Adrenal gland (tissue), 12 donors: ENCODE measurements around the gene PIK3CB. TPM values are rescaled to one million over a fixed set of nuclear protein-coding genes. Genes with fewer than 3 reads are reported as not detected.

Source experiments
- DNase-seq, 7 donors: peaks; one replicate each; pipeline ENCODE4 v3.0.0-alpha.2; 2019 to 2020
- H3K27ac ChIP-seq, 5 donors: fragments of 200-600 bp; sonication (generic) in 4 of 5; 1 replicate in 3 of 5; 2 replicates in 2 of 5; pipeline versions ENCODE4 v1.5.1 to v1.8.0; 2016 to 2020; ENCODE audit warnings: mild to moderate bottlenecking in 1 of 5
- H3K27me3 ChIP-seq: fragments of 200-600 bp; 2 replicates; pipeline ENCODE4 v1.8.0; 2021
- H3K36me3 ChIP-seq, 2 donors: fragments of 200-600 bp; replicated peaks in 1 of 2; 1 replicate in 1 of 2; 2 replicates in 1 of 2; pipeline versions ENCODE4 v1.5.1 to v1.8.0; 2018 to 2022
- H3K4me1 ChIP-seq, 2 donors: fragments of 200-600 bp; replicated peaks in 1 of 2; 1 replicate in 1 of 2; 2 replicates in 1 of 2; pipeline versions ENCODE4 v1.5.1 to v1.8.0; 2018 to 2021
- H3K4me3 ChIP-seq, 4 donors: fragments of 200-600 bp; sonication (generic) in 3 of 4; one replicate each; pipeline ENCODE4 v1.5.1; 2016 to 2018
- H3K9me3 ChIP-seq, 3 donors: fragments of 200-600 bp; sonication (generic) in 1 of 3; replicated peaks in 1 of 3; 1 replicate in 2 of 3; 2 replicates in 1 of 3; pipeline versions ENCODE4 v1.5.1 to v1.8.0; 2016 to 2021
- POLR2A ChIP-seq, 2 donors: fragments of 450-650 bp; IDR thresholded peaks; one replicate each; pipeline ENCODE4 v1.6.1; 2017; ENCODE audit warnings: antibody characterized with exemption in 2 of 2, mild to moderate bottlenecking in 2 of 2, moderate library complexity in 1 of 2
- WGBS, 4 donors: extraction: QIAGEN DNeasy Blood & Tissue Kit in 2 of 4; methylation state at CpG; one replicate each; pipeline versions ENCODE4 v1.1.5 to v1.1.7; 2013 to 2017; 5-methylcytosine and 5-hydroxymethylcytosine counted together
- intact Hi-C, 2 donors: fragments of 100-400 bp; cut with DNase I; formaldehyde crosslinking; loops; one replicate each; pipeline versions ENCODE4 v1.14.1 to v1.15.0; 2022 to 2023
- polyA plus RNA-seq, 3 donors: library from polyadenylated mRNA; stranded (reverse); fragments of 200-250 nt in 2 of 3; fragments of 350-450 nt in 1 of 3; fragmentation: Illumina TruSeq in 1 of 3; extraction: RNeasy Lipid Tissue Mini Kit (QIAGEN cat#74804) in 1 of 3; gene quantifications; one replicate each; pipeline ENCODE4 v1.2.3, GENCODE V29; 2013 to 2014
- total RNA-seq, 9 donors: library from RNA; depleted of rRNA in 4 of 9; stranded (reverse); fragments of >200 nt in 4 of 9; fragments of 120-200 nt in 1 of 9; fragmentation: NEBNext Ultra II Directional in 1 of 9; extraction: Animal tissue kit (Norgen Biotek cat#: 25700) in 1 of 9; gene quantifications; one replicate each; pipeline versions ENCODE4 v1.1.0 to v1.2.4, GENCODE V29; 2013 to 2023
- TF ChIP-seq, protein P1 (sequence below), 6 experiments: fragments of 450-650 bp in 4 of 6; fragments of 200-600 bp in 2 of 6; sonication (generic) in 1 of 6; IDR thresholded peaks; 1 replicate in 5 of 6; 2 replicates in 1 of 6; pipeline versions ENCODE4 v1.5.1 to v1.8.0; 2016 to 2021; ENCODE audit warnings: antibody characterized with exemption in 6 of 6, mild to moderate bottlenecking in 2 of 6, moderate library complexity in 1 of 6
- donor health status: healthy with polysubstance abuse.
- donor health status: Bipolar disorder and iron deficiency.
- donor health status: DM: yes; HTN: yes; CAD: no.
- donor health status: DM: no; HTN: no; CAD: no.
- donor health status: DM: no; HTN: no; CAD: no.
- donor health status: DM: yes; HTN: yes; CAD: no.

PIK3CB gene
- total and polyA plus RNA-seq, 12 donors = 4.6 to 26.0 (median 15.5) TPM

DNA sequence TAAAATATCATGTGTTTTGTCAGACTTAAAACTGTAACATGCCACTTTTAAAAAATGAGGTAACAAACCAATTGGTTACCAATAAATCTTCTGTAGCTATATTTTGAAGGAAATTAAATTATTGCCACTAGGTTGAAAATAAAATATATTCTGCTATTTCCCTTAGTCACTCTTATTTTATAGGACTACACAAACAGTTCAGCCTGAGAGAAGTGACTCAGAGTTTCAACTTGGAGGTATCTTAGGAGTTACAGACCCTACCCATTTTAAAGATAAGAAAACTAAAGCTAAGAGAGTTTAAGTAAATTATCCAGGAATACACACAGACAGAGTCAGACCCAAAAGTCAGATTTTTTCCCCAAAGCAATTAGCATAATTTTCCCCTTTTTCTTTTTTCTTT lies 65.1 kb downstream of the PIK3CB start:
- Histone ChIP-seq H3K4me1 (peaks cover under 1 to 8% of the 10 kb centered on the region in 2 donors), H3K4me3 (no peak overlapping the region), H3K36me3 (no peaks in the 10 kb centered on the region), H3K27me3 (no peaks in the 10 kb centered on the region), H3K9me3 (no peaks in the 10 kb centered on the region), H3K27ac (no peak overlapping the region)
- no peak for DNase-seq
- intact Hi-C loops = no loop called here
- TF ChIP-seq, protein P1, sequence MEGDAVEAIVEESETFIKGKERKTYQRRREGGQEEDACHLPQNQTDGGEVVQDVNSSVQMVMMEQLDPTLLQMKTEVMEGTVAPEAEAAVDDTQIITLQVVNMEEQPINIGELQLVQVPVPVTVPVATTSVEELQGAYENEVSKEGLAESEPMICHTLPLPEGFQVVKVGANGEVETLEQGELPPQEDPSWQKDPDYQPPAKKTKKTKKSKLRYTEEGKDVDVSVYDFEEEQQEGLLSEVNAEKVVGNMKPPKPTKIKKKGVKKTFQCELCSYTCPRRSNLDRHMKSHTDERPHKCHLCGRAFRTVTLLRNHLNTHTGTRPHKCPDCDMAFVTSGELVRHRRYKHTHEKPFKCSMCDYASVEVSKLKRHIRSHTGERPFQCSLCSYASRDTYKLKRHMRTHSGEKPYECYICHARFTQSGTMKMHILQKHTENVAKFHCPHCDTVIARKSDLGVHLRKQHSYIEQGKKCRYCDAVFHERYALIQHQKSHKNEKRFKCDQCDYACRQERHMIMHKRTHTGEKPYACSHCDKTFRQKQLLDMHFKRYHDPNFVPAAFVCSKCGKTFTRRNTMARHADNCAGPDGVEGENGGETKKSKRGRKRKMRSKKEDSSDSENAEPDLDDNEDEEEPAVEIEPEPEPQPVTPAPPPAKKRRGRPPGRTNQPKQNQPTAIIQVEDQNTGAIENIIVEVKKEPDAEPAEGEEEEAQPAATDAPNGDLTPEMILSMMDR (IDR thresholded peaks at IDR 0.05) = no peak
- TF ChIP-seq POLR2A (IDR thresholded peaks at IDR 0.05) = no peak

DNA sequence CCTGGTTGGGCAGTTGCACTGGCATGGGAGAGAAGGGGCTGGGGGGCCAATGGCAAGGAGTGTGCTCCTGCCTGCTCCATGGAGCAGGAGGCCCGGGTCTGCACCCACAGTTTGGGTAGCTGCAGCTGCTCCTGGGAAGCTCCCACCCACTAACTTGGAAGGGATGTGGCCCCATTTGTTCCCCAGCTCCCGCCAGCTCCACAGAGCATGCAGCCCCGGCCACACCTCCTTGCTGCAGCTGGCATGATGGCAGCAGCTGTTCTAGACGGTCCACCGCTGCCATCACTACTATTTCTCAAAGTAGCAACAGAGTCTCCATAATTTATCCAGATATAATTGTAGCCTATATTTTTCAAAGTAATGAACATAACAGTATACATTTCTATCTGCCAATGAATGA lies 65.8 kb downstream of the PIK3CB start:
- Histone ChIP-seq H3K27me3 (no peaks in the 10 kb centered on the region), H3K4me1 (peaks cover 0 to 1% of the 10 kb centered on the region in 2 donors), H3K27ac (no peak overlapping the region), H3K9me3 (no peaks in the 10 kb centered on the region), H3K36me3 (no peaks in the 10 kb centered on the region), H3K4me3 (no peak overlapping the region)
- DNase-seq = no peak
- WGBS, 4 donors = 96 to 100% (median 98%) methylated on average over 4 to 5 of the region's 5 CpGs
- intact Hi-C loops = no loop called here
- no peak for TF ChIP-seq POLR2A (IDR thresholded peaks at IDR 0.05)
- TF ChIP-seq, protein P1 (IDR thresholded peaks at IDR 0.05) = no peak

DNA sequence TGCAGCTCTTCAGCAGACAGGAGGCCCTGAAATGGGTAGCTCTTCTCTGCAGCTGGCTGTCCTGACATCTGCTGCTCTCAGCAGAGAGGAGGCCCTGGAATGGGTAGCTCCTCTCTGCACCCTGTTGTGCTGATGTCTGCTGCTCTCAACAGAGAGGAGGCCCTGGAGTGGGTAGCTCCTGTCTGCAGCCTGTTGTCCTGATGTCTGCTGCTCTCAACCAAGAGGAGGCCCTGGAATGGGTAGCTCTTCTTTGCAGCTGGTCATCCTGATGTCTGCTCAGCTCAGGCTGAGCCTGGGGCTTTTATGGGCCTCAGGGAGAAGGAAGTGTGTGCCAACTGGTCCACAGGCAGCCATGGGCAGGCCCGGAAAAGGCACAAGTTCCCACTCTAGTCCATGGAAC lies 66.6 kb downstream of the PIK3CB start:
- Histone ChIP-seq H3K36me3 (no peaks in the 10 kb centered on the region), H3K27ac (no peak overlapping the region), H3K4me1 (no peaks in the 10 kb centered on the region), H3K27me3 (no peaks in the 10 kb centered on the region), H3K4me3 (no peak overlapping the region), H3K9me3 (no peaks in the 10 kb centered on the region)
- DNase-seq = no peak
- 96 to 100% (median 100%) methylated on average over 1 of the region's 1 CpG; no CpG with 5 or more reads in 1 of the 4 donors for WGBS, 4 donors
- TF ChIP-seq, protein P1 (IDR thresholded peaks at IDR 0.05) = no peak
- no peak for TF ChIP-seq POLR2A (IDR thresholded peaks at IDR 0.05)
- intact Hi-C loops = no loop called here

DNA sequence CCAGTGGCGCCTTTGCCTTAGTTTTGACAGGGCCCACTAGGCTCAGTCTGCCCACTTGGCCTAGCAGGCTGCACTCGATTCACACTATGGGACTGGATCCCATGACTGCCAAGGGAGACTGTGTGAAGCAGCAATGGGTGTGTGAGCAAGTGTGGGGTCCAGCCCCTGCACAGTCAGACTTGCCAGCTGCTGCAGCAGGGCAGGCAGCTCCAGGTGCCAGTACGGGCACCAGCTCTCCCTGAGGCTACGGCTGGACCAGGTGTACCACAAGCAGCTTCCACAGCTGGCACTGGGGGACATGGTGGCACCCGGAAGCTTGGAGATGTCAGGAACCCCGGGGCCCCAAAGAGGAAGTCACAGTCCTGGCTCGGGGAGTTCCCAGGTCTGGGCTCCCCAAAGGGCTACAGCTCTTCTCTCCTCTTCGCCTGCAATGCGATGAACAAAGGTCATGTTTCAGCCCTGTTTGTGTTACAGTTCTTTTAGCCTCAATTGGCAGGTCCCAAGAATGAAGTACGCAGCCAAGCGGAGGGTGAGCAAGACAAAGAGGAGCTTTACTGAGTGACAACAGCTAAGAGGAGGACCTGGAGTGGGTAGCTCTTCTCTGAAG lies 67.1 kb downstream of the PIK3CB start:
- Histone ChIP-seq H3K36me3 (no peaks in the 10 kb centered on the region), H3K4me3 (no peak overlapping the region), H3K4me1 (no peaks in the 10 kb centered on the region), H3K27me3 (no peaks in the 10 kb centered on the region), H3K27ac (no peak overlapping the region), H3K9me3 (no peaks in the 10 kb centered on the region)
- TF ChIP-seq, protein P1 (IDR thresholded peaks at IDR 0.05) = no peak
- no peak for TF ChIP-seq POLR2A (IDR thresholded peaks at IDR 0.05)
- intact Hi-C loops = no loop called here
- no peak for DNase-seq
- WGBS, 4 donors = 97 to 100% (median 98%) methylated on average over 5 to 11 of the region's 11 CpGs
